Transverse colon (tissue), 4 donors: Measurements from ENCODE around the gene MLLT10.

Experiments used
- EP300 ChIP-seq: sonication (generic); formaldehyde crosslinking; IDR thresholded peaks from one replicate; pipeline ENCODE4 v1.6.1; 2017; ENCODE audit warnings: antibody characterized with exemption, low read depth
- POLR2AphosphoS5 ChIP-seq, 3 donors: sonication (generic); formaldehyde crosslinking; IDR thresholded peaks; one replicate each; pipeline ENCODE4 v1.6.1; 2016; ENCODE audit warnings: antibody characterized with exemption in 3 of 3
- TF ChIP-seq, protein P1 (sequence below), 5 experiments: fragments of 200-600 bp in 3 of 5; fragments of 450-650 bp in 2 of 5; sonication (generic) in 3 of 5; IDR thresholded peaks; 1 replicate in 2 of 5; 2 replicates in 3 of 5; pipeline ENCODE4 v1.5.1; 2016 to 2017; ENCODE audit warnings: antibody characterized with exemption in 5 of 5, inconsistent platforms in 3 of 5, mild to moderate bottlenecking in 2 of 5, moderate library complexity in 1 of 5

DNA sequence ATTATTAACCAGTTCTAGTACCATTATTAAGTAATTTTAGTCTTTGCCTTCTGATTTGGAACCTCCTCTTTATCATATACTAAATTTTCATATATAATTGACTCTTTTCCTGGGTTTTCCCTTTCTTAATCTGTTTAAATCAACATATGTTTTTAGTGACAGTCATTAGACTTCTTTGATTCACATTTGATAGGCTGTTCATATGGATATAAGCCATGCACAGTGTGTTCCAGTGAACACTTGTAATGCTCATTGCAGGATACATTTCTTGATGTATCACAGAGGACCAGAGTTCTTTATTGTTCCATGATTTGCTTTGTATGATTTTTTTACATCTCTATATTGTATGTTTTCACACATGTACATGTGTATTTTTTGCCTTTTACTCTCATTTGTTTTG, 114.0 kb downstream of the MLLT10 start:
- TF ChIP-seq POLR2AphosphoS5 (IDR thresholded peaks at IDR 0.05) (no peak), EP300 (no peak)
- TF ChIP-seq, protein P1, sequence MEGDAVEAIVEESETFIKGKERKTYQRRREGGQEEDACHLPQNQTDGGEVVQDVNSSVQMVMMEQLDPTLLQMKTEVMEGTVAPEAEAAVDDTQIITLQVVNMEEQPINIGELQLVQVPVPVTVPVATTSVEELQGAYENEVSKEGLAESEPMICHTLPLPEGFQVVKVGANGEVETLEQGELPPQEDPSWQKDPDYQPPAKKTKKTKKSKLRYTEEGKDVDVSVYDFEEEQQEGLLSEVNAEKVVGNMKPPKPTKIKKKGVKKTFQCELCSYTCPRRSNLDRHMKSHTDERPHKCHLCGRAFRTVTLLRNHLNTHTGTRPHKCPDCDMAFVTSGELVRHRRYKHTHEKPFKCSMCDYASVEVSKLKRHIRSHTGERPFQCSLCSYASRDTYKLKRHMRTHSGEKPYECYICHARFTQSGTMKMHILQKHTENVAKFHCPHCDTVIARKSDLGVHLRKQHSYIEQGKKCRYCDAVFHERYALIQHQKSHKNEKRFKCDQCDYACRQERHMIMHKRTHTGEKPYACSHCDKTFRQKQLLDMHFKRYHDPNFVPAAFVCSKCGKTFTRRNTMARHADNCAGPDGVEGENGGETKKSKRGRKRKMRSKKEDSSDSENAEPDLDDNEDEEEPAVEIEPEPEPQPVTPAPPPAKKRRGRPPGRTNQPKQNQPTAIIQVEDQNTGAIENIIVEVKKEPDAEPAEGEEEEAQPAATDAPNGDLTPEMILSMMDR (IDR thresholded peaks at IDR 0.05): no peak
